Endothelial cell of umbilical vein (primary cell): ENCODE data around the gene TTC39A. TPM values are rescaled to one million over a fixed set of nuclear protein-coding genes. Genes with fewer than 3 reads are reported as not detected.

Experiments used
- BruUV-seq: library from RNA; stranded (reverse); fragments of 400-500 nt; replicated peaks from 2 replicates; lab custom pipeline; 2021; lab: Mats Ljungman, UMichigan
- CTCF ChIA-PET: fragments of 300-600, 350-600 bp; sonication (Branson Sonifier 250); formaldehyde crosslinking; loops from one replicate; lab custom pipeline; 2021; ENCODE audit warnings: antibody characterized with exemption, inconsistent platforms; lab: Charles Lee
- POLR2A ChIA-PET: fragments of 300-600, 350-600 bp; sonication (Branson Sonifier 250); formaldehyde crosslinking; loops from one replicate; lab custom pipeline; 2021; ENCODE audit warnings: antibody characterized with exemption, inconsistent platforms; lab: Charles Lee
- DNase-seq: peaks from one replicate; pipeline ENCODE4 v3.0.0-alpha.2; 2011; ENCODE audit warnings: low read depth, low spot score
- FAIRE-seq: peaks from 2 replicates; lab custom pipeline; 2011; peaks lifted over from hg19 to GRCh38; lab: Jason Lieb, UNC
- H2AFZ ChIP-seq: 2 replicates; pipeline ENCODE4 v1.6.0; 2012; ENCODE audit warnings: low read depth, low read length, control low read depth, inconsistent platforms
- H3K27ac ChIP-seq: 2 replicates; pipeline ENCODE4 v1.5.1; 2011; ENCODE audit warnings: low read depth, mild to moderate bottlenecking, control low read depth, low read length, moderate library complexity; ENCODE audit not compliant: insufficient read depth
- H3K27me3 ChIP-seq, 2 experiments: 2 replicates each; pipeline versions ENCODE4 v1.6.0 to v1.6.1; 2011; ENCODE audit warnings: low read length in 2 of 2, mixed read lengths in 1 of 2; ENCODE audit not compliant: control insufficient read depth in 2 of 2, insufficient read depth in 2 of 2
- H3K36me3 ChIP-seq, 2 experiments: 2 replicates in 1 of 2; 3 replicates in 1 of 2; pipeline ENCODE4 v1.5.1; 2011; ENCODE audit warnings: low read length in 2 of 2, mild to moderate bottlenecking in 1 of 2, moderate library complexity in 1 of 2; ENCODE audit not compliant: control insufficient read depth in 2 of 2, insufficient read depth in 2 of 2; ENCODE audit errors: extremely low read depth in 1 of 2
- H3K4me1 ChIP-seq: 3 replicates; pipeline ENCODE4 v1.5.1; 2011; ENCODE audit warnings: mild to moderate bottlenecking, low read length; ENCODE audit not compliant: control insufficient read depth, insufficient read depth; ENCODE audit errors: extremely low read depth
- H3K4me2 ChIP-seq: 2 replicates; pipeline ENCODE4 v1.6.1; 2011; ENCODE audit warnings: low read length, control low read depth, mixed read lengths; ENCODE audit not compliant: insufficient read depth
- H3K4me3 ChIP-seq, 3 experiments: fragments of 200-600 bp in 1 of 3; sonication (generic), shearing (Covaris generic) in 1 of 3; replicated peaks in 1 of 3; 2 replicates each; pipeline ENCODE4 v1.5.1; 2011 to 2016; ENCODE audit warnings: control low read depth in 3 of 3, low read length in 3 of 3, mild to moderate bottlenecking in 2 of 3, inconsistent platforms in 1 of 3, low read depth in 1 of 3, moderate library complexity in 1 of 3; ENCODE audit not compliant: insufficient read depth in 1 of 3
- H3K79me2 ChIP-seq: 2 replicates; pipeline ENCODE4 v1.6.0; 2012; ENCODE audit warnings: low read length, inconsistent platforms; ENCODE audit not compliant: control insufficient read depth, insufficient read depth
- H3K9ac ChIP-seq: replicated peaks from 2 replicates; pipeline ENCODE3; 2011; ENCODE audit warnings: low read length, control low read depth; ENCODE audit not compliant: insufficient read depth; ENCODE audit errors: extremely low read depth
- H3K9me1 ChIP-seq: replicated peaks from 3 replicates; pipeline ENCODE4 v1.6.0; 2011; ENCODE audit warnings: mild to moderate bottlenecking, low read length; ENCODE audit not compliant: control insufficient read depth, insufficient read depth; ENCODE audit errors: extremely low read depth
- H3K9me3 ChIP-seq: replicated peaks from 2 replicates; pipeline ENCODE4 v1.5.1; 2012; ENCODE audit warnings: low read length, inconsistent platforms; ENCODE audit not compliant: control insufficient read depth, insufficient read depth
- H4K20me1 ChIP-seq: replicated peaks from 2 replicates; pipeline ENCODE3; 2011; ENCODE audit warnings: mild to moderate bottlenecking, low read length; ENCODE audit not compliant: control insufficient read depth, insufficient read depth; ENCODE audit errors: extremely low read depth
- FOS ChIP-seq: IDR thresholded peaks from 2 replicates; pipeline ENCODE4 v1.6.1; 2011; ENCODE audit warnings: mild to moderate bottlenecking, low read length, moderate library complexity, borderline replicate concordance; ENCODE audit not compliant: insufficient read depth
- JUN ChIP-seq: IDR thresholded peaks from 2 replicates; pipeline ENCODE4 v1.6.1; 2011; ENCODE audit warnings: borderline replicate concordance, low read depth; ENCODE audit not compliant: insufficient read length, insufficient read depth
- MYC ChIP-seq: IDR thresholded peaks from one replicate; pipeline ENCODE4 v1.6.1; 2011; ENCODE audit warnings: mild to moderate bottlenecking, low read depth, low read length
- POLR2AphosphoS5 ChIP-seq: IDR thresholded peaks from 2 replicates; pipeline ENCODE4 v1.6.1; 2012; ENCODE audit warnings: low read depth, mild to moderate bottlenecking, control low read depth, low read length, moderate library complexity; ENCODE audit not compliant: insufficient read depth
- dilution Hi-C: fragments of 300-500 bp; cut with MboI; formaldehyde crosslinking; loops from one replicate; pipeline ENCODE4 v1.15.0; 2019; ENCODE audit warnings: low sequenced_read_pairs; ENCODE audit not compliant: extremely low pct_ligation_motif_present
- intact Hi-C: fragments of 100-400 bp; cut with micrococcal nuclease; formaldehyde crosslinking; loops from one replicate; pipeline ENCODE4 v1.10.0; 2022
- polyA plus RNA-seq, 4 experiments: library from polyadenylated mRNA; depleted of rRNA in 3 of 4; stranded (reverse) in 3 of 4; unstranded in 1 of 4; fragments of >200 nt; gene quantifications; 2 replicates each; pipeline versions ENCODE4 v1.2.1 to v1.2.3, GENCODE V29; 2011 to 2012; ENCODE audit warnings: missing spikeins in 1 of 4
- total RNA-seq: library from RNA; stranded (reverse); gene quantifications from 2 replicates; pipeline ENCODE4 v1.2.3, GENCODE V29; 2021
- TF ChIP-seq, protein P1 (sequence below), 2 donors: IDR thresholded peaks; 1 replicate in 1 of 2; 2 replicates in 1 of 2; pipeline ENCODE4 v1.5.1; 2011; ENCODE audit warnings: low read length in 2 of 2, mild to moderate bottlenecking in 2 of 2, moderate library complexity in 2 of 2, control low read depth in 1 of 2, inconsistent platforms in 1 of 2, low read depth in 1 of 2; ENCODE audit not compliant: insufficient read depth in 1 of 2; ENCODE audit errors: extremely low read depth in 1 of 2
- TF ChIP-seq, protein P2 (sequence below): IDR thresholded peaks from 2 replicates; pipeline ENCODE4 v1.6.1; 2011; ENCODE audit not compliant: insufficient read depth, insufficient read length

TTC39A gene
- total and polyA plus RNA-seq, 2 donors (not counting 3 experiments of a cell fraction or from before 2014, with no cell fraction given): 1.1 to 1.7 TPM

DNA sequence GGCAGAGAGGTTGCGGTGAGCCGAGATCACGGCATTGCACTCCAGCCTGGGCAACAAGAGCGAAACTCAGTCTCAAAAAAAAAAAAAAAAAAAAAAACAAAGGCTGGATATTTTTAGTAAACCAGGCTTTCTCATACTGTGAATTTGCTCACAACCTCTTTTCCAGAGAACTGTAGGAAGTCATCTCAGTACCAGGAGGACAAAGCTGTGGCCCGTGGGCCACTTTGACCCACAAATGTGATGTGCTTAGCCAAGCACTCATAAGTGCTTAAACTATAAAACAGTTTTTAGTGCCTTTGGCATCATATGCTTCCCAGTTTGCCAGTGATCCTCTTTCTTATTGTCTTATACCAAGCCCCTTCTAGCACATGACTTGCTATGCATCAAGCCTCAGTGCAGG is 47.8 kb downstream of the TTC39A start:
- Histone ChIP-seq H3K79me2 (no peaks in the 10 kb centered on the region), H3K9ac (no peak overlapping the region), H3K27ac (no peak overlapping the region), H4K20me1 (no peaks in the 10 kb centered on the region), H3K4me2 (no peak overlapping the region), H3K27me3 (no peaks in the 10 kb centered on the region), H3K36me3 (no peaks in the 10 kb centered on the region), H3K9me1 (no peaks in the 10 kb centered on the region), H3K4me1 (peaks cover 10% of the 10 kb centered on the region), H3K9me3 (no peaks in the 10 kb centered on the region), H3K4me3 (no peak overlapping the region), H2AFZ (no peak overlapping the region)
- FAIRE-seq (no peak), DNase-seq (no peak)
- TF ChIP-seq, protein P1, sequence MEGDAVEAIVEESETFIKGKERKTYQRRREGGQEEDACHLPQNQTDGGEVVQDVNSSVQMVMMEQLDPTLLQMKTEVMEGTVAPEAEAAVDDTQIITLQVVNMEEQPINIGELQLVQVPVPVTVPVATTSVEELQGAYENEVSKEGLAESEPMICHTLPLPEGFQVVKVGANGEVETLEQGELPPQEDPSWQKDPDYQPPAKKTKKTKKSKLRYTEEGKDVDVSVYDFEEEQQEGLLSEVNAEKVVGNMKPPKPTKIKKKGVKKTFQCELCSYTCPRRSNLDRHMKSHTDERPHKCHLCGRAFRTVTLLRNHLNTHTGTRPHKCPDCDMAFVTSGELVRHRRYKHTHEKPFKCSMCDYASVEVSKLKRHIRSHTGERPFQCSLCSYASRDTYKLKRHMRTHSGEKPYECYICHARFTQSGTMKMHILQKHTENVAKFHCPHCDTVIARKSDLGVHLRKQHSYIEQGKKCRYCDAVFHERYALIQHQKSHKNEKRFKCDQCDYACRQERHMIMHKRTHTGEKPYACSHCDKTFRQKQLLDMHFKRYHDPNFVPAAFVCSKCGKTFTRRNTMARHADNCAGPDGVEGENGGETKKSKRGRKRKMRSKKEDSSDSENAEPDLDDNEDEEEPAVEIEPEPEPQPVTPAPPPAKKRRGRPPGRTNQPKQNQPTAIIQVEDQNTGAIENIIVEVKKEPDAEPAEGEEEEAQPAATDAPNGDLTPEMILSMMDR (IDR thresholded peaks at IDR 0.05; ENCODE audit: extremely low read depth in 1 of 2, insufficient read depth in 1 of 2, low read depth in 1 of 2, low read length in 2 of 2): no peak
- TF ChIP-seq JUN (no peak), POLR2AphosphoS5 (no peak), FOS (no peak), MYC (no peak)
- TF ChIP-seq, protein P2, sequence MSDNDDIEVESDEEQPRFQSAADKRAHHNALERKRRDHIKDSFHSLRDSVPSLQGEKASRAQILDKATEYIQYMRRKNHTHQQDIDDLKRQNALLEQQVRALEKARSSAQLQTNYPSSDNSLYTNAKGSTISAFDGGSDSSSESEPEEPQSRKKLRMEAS: no peak
- intact Hi-C loops: no loop called here
- ChIA-PET POLR2A (no interaction called here), CTCF (interaction anchor here (1.7 kb wide), 1 partner anchor 14 kb away, joined by 5 read pairs; no protein-coding TSS in a partner anchor)
- no TSS peak for BruUV-seq
- dilution Hi-C loops: no loop called here
